IPS-18c (cell line): ENCODE measurements around the gene PLD1.
"Not testable (repeated sequence)": the region's sequence is repeated elsewhere in the genome, so short reads cannot be mapped to it uniquely, and the experiment has no call there.

Experiments
- H3K4me3 ChIP-seq: 2 replicates; pipeline ENCODE4 v1.7.0; 2013; ENCODE audit warnings: low read depth, mild to moderate bottlenecking, low read length, moderate library complexity; ENCODE audit not compliant: insufficient read depth
- H3K9me3 ChIP-seq: one replicate; pipeline ENCODE4 v1.6.1; 2013; ENCODE audit warnings: mild to moderate bottlenecking, low read length, moderate library complexity; ENCODE audit not compliant: control insufficient read depth, insufficient read depth

The PLD1 gene

DNA sequence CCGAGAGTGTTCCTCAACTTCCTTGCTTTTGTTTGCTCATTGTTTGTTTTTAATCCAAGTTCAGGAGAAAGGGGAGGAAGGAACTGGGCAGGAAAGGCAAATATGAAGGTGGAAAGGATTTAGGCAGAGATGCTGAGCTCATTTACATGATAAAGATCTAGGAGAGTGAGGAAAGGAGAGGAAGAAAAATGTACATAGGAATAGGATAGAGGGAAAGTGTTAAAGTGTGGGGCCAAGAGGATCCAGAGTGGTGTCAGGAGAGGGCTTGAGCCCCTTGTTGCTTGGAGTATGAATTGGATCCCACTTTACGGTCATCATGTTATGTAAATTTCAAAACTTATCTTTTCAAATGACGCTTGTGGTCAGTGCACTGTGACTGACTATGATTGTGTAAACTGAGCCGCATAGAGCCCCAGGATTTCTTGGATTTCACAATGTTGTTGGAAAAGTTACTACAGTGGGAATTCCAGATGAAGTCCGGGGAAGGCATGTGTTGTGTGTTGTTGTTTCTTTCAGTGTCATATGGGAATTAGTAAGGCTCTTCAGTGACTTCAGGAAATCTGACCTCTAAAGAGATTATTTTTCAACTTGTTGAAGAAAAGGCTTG lies 15.0 kb upstream of the PLD1 start:
- no peaks in the 10 kb centered on the region for H3K9me3 ChIP-seq

DNA sequence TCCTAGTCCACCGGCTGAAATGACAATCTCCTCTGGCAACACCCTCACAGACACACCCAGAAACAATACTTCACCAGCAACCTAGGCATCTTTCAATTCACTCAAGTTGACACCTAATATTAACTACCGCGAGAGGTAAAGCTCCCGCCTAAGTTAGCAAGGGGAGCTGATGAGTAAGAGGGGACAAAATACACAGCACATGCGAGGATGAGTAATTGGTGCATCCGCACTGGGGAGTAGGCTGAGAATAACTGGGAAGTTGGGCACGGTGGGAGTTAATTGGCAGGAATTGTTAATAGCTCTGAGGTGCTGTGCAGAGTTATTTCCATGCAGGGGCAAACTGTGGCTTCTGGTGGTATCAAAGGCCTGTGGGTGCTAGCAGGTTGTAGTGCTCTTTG lies 14.5 kb upstream of the PLD1 start:
- H3K9me3 ChIP-seq, result no peaks in the 10 kb centered on the region
- H3K4me3 ChIP-seq, result no peak overlapping the region

More for the DNA sequence above, 15.0 kb upstream of the PLD1 start:
- no peak overlapping the region for H3K4me3 ChIP-seq

DNA sequence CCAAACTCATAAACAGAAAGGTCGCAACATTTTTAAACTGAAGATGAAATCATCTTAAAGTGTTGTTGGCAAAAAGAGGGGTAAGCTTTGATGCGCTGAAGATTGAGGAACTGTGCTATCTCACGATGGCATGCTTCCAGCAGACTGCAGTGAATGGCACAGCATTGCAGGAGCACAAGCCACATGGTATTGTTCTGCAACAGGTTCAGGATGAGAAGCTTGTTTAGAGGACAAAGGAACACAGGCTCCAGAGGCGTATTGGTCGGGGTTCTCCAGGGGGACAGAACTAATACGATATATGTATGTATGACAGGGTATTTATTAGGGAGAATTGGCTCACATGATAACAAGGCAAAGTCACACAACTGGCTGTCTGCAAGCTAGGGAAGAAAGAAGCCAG lies 13.8 kb upstream of the PLD1 start:
- Histone ChIP-seq H3K4me3 (no peak overlapping the region), H3K9me3 (no peaks in the 10 kb centered on the region)

DNA sequence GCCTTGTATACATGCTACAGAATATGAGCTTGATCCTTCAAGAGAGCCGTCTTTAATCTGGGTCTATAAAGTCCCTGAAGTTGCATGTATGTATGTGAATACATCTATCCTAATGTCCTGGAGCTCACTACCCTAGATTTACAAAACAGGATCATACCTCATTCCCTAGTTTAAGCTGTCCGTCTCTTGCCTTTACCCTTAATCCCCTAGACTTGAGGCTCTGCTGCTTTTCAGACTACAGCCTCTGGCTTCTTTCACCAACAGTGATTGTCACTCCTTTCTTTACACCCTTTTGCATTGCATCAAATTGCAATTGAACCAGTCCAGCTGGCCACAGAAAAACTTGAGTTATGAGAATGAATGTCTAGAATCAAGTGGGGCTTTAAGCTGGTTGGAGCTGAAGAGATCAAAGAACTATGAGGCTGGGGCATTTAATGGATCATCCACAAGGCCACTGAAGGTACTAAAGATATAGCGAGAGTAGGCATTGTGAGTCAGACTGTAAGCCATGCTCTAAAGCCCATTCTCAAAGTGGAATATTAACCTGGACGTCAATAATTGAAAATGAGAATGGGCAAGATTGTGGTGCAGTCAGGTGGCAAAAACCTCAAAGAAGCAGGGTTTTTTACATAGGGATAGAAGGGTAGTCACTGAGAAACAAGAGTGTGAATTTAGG lies 12.3 kb upstream of the PLD1 start:
- H3K4me3 ChIP-seq, result no peak overlapping the region
- H3K9me3 ChIP-seq, result no peaks in the 10 kb centered on the region

- Histone ChIP-seq H3K9me3 (no peaks in the 10 kb centered on the region), H3K4me3 (no peak overlapping the region)
These were observed 11.6 kb upstream of the PLD1 start for GRCh38 chr3:171821778-171822358.

DNA sequence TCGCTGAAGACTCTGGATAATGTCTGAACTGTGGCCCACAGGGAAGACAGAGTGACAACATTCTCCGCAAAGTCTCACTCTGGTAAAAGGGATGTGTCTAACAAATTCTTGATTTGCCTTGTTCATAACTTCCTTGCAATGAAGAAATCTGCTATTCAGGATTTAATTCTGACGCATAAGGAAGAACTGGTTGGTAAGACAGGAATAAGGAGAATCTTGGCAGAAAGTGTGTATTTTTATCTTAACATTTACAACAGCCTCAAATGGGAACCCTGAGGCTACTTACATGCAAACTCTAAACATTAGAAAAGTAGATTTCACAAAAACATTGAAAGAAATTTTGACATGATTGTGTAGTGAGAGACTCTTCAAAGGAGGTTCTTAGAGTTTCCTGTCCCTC lies 10.8 kb upstream of the PLD1 start:
- no peak overlapping the region for H3K4me3 ChIP-seq
- H3K9me3 ChIP-seq, result no peaks in the 10 kb centered on the region

DNA sequence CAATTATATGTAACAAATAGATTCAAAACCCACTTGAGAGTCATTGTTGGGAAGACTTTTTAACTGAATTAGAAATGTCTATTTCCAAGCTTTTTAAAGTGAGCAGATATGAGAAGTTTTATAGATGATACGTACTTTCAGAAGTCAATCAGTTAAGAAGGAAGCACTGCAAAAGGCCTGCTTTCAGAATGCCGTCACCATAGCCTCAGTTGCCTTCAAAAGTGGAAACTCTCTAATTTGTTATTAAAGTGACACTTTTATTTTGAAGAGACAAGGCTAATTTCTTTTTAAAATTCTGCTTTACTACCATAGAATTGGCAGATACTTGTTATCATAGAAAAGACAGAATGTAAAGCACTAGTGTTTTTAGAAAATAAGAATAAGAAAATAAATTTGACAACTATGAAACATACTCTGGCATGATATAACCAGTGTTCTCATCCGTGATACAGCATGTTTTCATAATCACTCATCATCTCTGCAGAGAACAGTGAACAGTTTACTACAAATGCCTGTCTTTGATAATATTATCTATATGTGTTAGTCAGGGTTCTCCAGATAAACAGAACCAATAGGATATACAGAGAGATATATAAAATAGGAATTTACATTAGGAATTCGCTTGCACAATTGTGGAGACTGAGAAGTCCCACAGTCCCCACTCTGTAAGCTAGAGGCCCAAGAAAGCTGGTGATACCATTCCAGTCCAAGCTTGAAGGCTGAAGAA lies 7.0 kb upstream of the PLD1 start:
- Histone ChIP-seq H3K9me3 (no peaks in the 10 kb centered on the region), H3K4me3 (no peak overlapping the region)

- no peaks in the 10 kb centered on the region for H3K9me3 ChIP-seq
- H3K4me3 ChIP-seq, result no peak overlapping the region
These were observed 5.8 kb upstream of the PLD1 start for GRCh38 chr3:171815973-171816595.

DNA sequence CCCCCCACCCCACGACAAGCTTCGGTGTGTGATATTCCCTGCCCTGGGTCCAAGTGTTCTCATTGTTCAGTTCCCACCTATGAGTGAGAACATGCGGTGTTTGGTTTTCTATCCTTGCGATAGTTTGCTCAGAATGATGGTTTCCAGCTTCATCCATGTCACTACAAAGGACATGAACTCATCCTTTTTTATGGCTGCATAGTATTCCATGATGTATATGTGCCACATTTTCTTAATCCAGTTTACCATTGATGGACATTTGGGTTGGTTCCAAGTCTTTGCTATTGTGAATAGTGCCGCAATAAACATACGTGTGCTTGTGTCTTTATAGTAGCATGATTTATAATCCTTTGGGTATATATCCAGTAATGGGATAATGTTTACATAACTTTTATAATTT lies 4.4 kb upstream of the PLD1 start:
- not testable (repeated sequence) for H3K9me3 ChIP-seq, H3K4me3 ChIP-seq

DNA sequence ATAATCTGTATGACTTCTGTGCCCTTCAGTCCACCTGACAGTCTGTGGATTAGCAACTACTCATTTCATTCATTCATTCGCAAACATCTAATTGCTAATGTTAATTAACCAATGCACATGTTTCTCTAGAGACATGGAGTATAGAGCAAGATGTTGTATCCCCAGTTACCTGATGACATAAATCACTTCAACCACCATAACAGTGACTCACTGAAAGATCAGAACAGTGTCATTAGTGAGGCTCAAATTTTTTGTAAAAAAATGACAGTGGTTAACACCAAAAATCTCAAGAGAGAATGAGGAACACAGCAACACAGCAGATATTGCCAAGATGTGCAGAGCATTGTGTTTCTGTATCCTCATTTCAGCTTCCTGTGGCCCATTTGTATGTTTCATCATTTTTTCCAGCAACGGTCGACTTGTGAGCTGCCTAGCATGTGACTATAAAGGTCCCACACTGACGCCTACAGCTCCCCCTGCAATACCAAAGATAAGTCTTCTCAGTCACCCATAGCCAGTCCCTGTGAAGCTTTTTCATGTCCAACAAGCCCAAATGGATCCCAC lies 3.7 kb upstream of the PLD1 start:
- no peak overlapping the region for H3K4me3 ChIP-seq
- no peaks in the 10 kb centered on the region for H3K9me3 ChIP-seq

GRCh38 chr3:171813278-171813896 lies 3.1 kb upstream of the PLD1 start:
- H3K9me3 ChIP-seq, result no peaks in the 10 kb centered on the region
- no peak overlapping the region for H3K4me3 ChIP-seq

- no peaks in the 10 kb centered on the region for H3K9me3 ChIP-seq
- no peak overlapping the region for H3K4me3 ChIP-seq
These were observed 2.5 kb upstream of the PLD1 start for GRCh38 chr3:171812811-171813210.

DNA sequence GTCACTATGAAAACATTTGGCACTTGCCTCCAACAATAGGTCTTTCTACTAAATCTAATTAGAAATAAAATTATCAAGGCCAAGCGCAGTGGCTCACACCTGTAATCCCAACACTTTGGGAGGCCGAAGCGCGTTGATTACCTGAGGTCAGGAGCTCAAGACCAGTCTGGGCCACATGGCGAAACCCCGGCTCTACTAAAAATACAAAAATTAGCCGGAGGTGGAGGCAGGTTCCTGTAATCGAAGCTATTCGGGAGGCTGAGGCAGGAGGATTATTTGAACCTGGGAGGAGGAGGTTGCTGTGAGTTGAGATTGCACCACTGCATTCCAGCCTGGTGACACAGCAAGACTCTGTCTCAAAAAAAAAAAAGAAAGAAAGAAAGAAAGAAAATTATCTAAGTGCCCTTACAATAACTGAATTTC lies 1.6 kb upstream of the PLD1 start:
- no peak overlapping the region for H3K4me3 ChIP-seq
- H3K9me3 ChIP-seq, result no peaks in the 10 kb centered on the region

- Histone ChIP-seq H3K4me3 (no peak overlapping the region), H3K9me3 (no peaks in the 10 kb centered on the region)
These were observed 1.1 kb upstream of the PLD1 start for GRCh38 chr3:171811295-171811912.

GRCh38 chr3:171810629-171811294 lies 479 bp upstream of the PLD1 start:
- Histone ChIP-seq H3K9me3 (no peaks in the 10 kb centered on the region), H3K4me3 (peak overlapping the region; percentile 76)

GRCh38 chr3:171809611-171809860 lies 747 bp downstream of the PLD1 start:
- Histone ChIP-seq H3K9me3 (no peaks in the 10 kb centered on the region), H3K4me3 (peak overlapping the region; percentile 76)
